ENCODE results near the gene GSPT1.
"Not testable (repeated sequence)": the region's sequence is repeated elsewhere in the genome, so short reads cannot be mapped to it uniquely, and the experiment has no call there.

DNA sequence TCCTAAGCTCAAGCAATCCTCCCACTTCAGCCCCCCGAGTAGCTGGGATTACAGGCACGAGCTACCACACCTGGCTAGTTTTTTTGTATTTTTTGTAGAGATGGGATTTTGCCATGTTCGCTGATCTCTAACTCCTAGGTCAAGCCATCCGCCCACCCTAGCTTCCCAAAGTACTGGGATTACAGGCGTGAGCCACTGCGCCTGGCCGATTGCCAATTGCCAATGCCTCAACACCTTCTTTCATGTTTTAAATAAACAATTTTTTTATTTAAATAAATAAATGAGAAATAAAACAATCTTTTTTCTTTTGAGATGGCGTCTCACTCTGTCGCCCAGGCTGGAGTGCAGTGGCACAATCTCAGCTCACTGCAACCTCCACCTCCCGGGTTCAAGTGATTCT, 8.3 kb upstream of the GSPT1 start:
- not testable (repeated sequence) for TF ChIP-seq POLR2A, POLR2AphosphoS5 (IDR thresholded peaks at IDR 0.05)
- TF ChIP-seq, protein P1, sequence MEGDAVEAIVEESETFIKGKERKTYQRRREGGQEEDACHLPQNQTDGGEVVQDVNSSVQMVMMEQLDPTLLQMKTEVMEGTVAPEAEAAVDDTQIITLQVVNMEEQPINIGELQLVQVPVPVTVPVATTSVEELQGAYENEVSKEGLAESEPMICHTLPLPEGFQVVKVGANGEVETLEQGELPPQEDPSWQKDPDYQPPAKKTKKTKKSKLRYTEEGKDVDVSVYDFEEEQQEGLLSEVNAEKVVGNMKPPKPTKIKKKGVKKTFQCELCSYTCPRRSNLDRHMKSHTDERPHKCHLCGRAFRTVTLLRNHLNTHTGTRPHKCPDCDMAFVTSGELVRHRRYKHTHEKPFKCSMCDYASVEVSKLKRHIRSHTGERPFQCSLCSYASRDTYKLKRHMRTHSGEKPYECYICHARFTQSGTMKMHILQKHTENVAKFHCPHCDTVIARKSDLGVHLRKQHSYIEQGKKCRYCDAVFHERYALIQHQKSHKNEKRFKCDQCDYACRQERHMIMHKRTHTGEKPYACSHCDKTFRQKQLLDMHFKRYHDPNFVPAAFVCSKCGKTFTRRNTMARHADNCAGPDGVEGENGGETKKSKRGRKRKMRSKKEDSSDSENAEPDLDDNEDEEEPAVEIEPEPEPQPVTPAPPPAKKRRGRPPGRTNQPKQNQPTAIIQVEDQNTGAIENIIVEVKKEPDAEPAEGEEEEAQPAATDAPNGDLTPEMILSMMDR (IDR thresholded peaks at IDR 0.05): not testable (repeated sequence)

Data from sigmoid colon (tissue), 4 donors.